HepG2 (cell line): ENCODE results near the gene TMEM184B. TPM values are rescaled to one million over a fixed set of nuclear protein-coding genes. Genes with fewer than 3 reads are reported as not detected.

Source experiments
- ARNTL ChIP-seq: sonication (generic); formaldehyde crosslinking; IDR thresholded peaks from 2 replicates; pipeline ENCODE4 v1.4.0; 2020; ENCODE audit warnings: mild to moderate bottlenecking, missing genetic modification reagents
- PHB2 ChIP-seq: fragments of 450-650 bp; IDR thresholded peaks from 2 replicates; pipeline ENCODE4 v1.6.1; 2018; ENCODE audit not compliant: partially characterized antibody
- SNAPC4 ChIP-seq: sonication (generic); formaldehyde crosslinking; IDR thresholded peaks from 2 replicates; pipeline ENCODE4 v1.4.0; 2020; ENCODE audit warnings: mild to moderate bottlenecking, missing genetic modification reagents
- polyA plus RNA-seq, 8 experiments: library from polyadenylated mRNA; depleted of rRNA in 3 of 8; stranded (reverse) in 7 of 8; unstranded in 1 of 8; fragments of >200 nt; fragmentation: Illumina TruSeq in 4 of 8; extraction: Trizol in 4 of 8; gene quantifications; 2 replicates each; pipeline versions ENCODE4 v1.2.1 to v1.2.3, GENCODE V29; 2011 to 2016; ENCODE audit warnings: low read depth in 4 of 8, missing spikeins in 1 of 8, mixed read lengths in 1 of 8; ENCODE audit not compliant: insufficient read depth in 1 of 8
- total RNA-seq, 5 experiments: library from RNA; depleted of rRNA; stranded (reverse); fragments of >200 nt; fragmentation: Illumina TruSeq; extraction: Trizol; gene quantifications; 2 replicates each; pipeline ENCODE4 v1.2.3, GENCODE V29; 2016; ENCODE audit warnings: low read depth in 1 of 5
- TF ChIP-seq, protein P1 (sequence below): IDR thresholded peaks from 2 replicates; pipeline ENCODE4 v1.6.1; 2016; ENCODE audit warnings: missing genetic modification reagents, missing compliant biosample characterization

TMEM184B gene
- total and polyA plus RNA-seq, 2 of the 13 experiments (the other 11 are each of a cell fraction or from before 2014, with no cell fraction given) = 15.9 to 16.0 TPM

DNA sequence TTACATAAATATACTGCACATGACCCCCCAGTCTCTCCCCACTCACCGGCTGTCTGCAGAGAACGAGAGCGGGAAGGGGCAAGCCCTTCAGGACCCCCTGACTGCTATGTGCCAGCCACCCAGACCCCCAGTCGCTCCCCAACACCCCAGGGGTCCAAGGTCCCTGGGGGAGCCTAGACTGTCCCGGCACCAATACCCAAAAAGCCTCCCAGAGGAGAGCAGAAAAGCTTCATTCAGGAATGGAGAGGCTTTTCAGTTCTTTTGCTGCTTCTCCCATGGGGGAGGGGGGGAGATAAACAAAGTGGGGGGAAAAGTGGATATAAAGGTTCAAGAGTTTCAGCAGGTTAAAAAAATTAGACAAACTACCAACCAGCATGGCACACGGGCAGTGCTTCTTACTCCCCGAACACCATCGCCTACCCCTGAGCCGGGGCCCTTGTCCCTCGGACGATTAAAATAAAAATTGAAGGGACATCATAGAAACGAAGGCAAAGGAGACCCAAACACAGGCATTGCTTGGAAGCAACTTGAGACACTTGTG, 43.1 kb upstream of the TMEM184B start (continued):
- TF ChIP-seq SNAPC4 (CRISPR knock-in tag) (0 out of 2 replicates have a peak, but pooled peaks have one; percentile 23), ARNTL (0 out of 2 replicates have a peak, but pooled peaks have one; percentile 38), PHB2 (no peak)
- TF ChIP-seq, protein P1, sequence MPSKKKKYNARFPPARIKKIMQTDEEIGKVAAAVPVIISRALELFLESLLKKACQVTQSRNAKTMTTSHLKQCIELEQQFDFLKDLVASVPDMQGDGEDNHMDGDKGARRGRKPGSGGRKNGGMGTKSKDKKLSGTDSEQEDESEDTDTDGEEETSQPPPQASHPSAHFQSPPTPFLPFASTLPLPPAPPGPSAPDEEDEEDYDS (CRISPR knock-in tag) = 0 out of 2 replicates have a peak, but pooled peaks have one; percentile 5
